Panc1 (cell line): ENCODE results near the gene ARHGAP6. TPM values are rescaled to one million over a fixed set of nuclear protein-coding genes. Genes with fewer than 3 reads are reported as not detected.

Experiments used
- ATAC-seq: fragments of 200-7000 bp; cut with Tn5 transposase; 2 replicates; pipeline ENCODE4 v1.9.1; 2020; ENCODE audit warnings: mild to moderate bottlenecking, moderate library complexity
- BruUV-seq: library from RNA; stranded (reverse); fragments of 400-500 nt; replicated peaks from 2 replicates; lab custom pipeline; 2021; lab: Mats Ljungman, UMichigan
- CTCF ChIA-PET: fragments of 300-600 bp; sonication (Branson Sonifier 250); formaldehyde crosslinking; loops from one replicate; lab custom pipeline; 2022; ENCODE audit warnings: antibody characterized with exemption; lab: Charles Lee
- POLR2A ChIA-PET: fragments of 300-600 bp; sonication (Branson Sonifier 250); formaldehyde crosslinking; loops from one replicate; lab custom pipeline; 2022; ENCODE audit warnings: antibody characterized with exemption; lab: Charles Lee
- DNase-seq: peaks from one replicate; pipeline ENCODE4 v3.0.0-alpha.2; 2010; ENCODE audit warnings: low read depth, low spot score
- H3K27ac ChIP-seq: 2 replicates; pipeline ENCODE4 v1.5.1; 2011; ENCODE audit warnings: mild to moderate bottlenecking, low read length, inconsistent platforms
- H3K27me3 ChIP-seq: fragments of 200-500 bp; sonication (Bioruptor generic); 2 replicates; pipeline ENCODE4 v1.6.0; 2014; ENCODE audit warnings: low read length, inconsistent platforms; ENCODE audit not compliant: control insufficient read depth, insufficient read depth
- H3K36me3 ChIP-seq: fragments of 200-500 bp; sonication (Bioruptor generic); 2 replicates; pipeline ENCODE4 v1.5.1; 2014; ENCODE audit warnings: inconsistent platforms, mild to moderate bottlenecking, low read length, moderate library complexity; ENCODE audit not compliant: control insufficient read depth, insufficient read depth
- H3K4me1 ChIP-seq: 2 replicates; pipeline ENCODE4 v1.5.1; 2011; ENCODE audit warnings: inconsistent platforms, mild to moderate bottlenecking, low read length, moderate library complexity; ENCODE audit not compliant: control insufficient read depth, insufficient read depth
- H3K4me3 ChIP-seq, 2 experiments: 2 replicates each; pipeline ENCODE4 v1.5.1; 2011 to 2012; ENCODE audit warnings: low read depth in 2 of 2, low read length in 2 of 2, mild to moderate bottlenecking in 2 of 2, inconsistent platforms in 1 of 2, moderate library complexity in 1 of 2
- H3K9me3 ChIP-seq: fragments of 200-500 bp; sonication (Bioruptor generic); 2 replicates; pipeline ENCODE4 v1.5.1; 2014; ENCODE audit warnings: low read depth, mild to moderate bottlenecking, inconsistent platforms, low read length, moderate library complexity; ENCODE audit not compliant: control insufficient read depth, insufficient read depth
- POLR2AphosphoS5 ChIP-seq: IDR thresholded peaks from 2 replicates; pipeline ENCODE4 v1.6.1; 2012; ENCODE audit warnings: mild to moderate bottlenecking, low read depth, low read length, moderate library complexity
- SIN3A ChIP-seq: IDR thresholded peaks from 2 replicates; pipeline ENCODE4 v1.6.1; 2012; ENCODE audit warnings: low read depth, mild to moderate bottlenecking, low read length, moderate library complexity, borderline replicate concordance; ENCODE audit not compliant: insufficient read depth
- TCF7L2 ChIP-seq: IDR thresholded peaks from 2 replicates; pipeline ENCODE4 v1.6.1; 2011; ENCODE audit warnings: mild to moderate bottlenecking, low read depth, low read length, inconsistent platforms
- in situ Hi-C: cut with HindIII; loops from 2 replicates; pipeline ENCODE4 v1.10.0; 2016; ENCODE audit warnings: low sequenced_read_pairs, low pct_unique_long_range_greater_than_20kb
- intact Hi-C: fragments of 100-400 bp; cut with micrococcal nuclease; formaldehyde crosslinking; loops from one replicate; pipeline ENCODE4 v1.10.0; 2022; ENCODE audit not compliant: unreplicated experiment
- total RNA-seq: library from RNA; stranded (reverse); gene quantifications from one replicate; pipeline ENCODE4 v1.2.1, GENCODE V29; 2021; ENCODE audit not compliant: unreplicated experiment
- TF ChIP-seq, protein P1 (sequence below): fragments of 450-650 bp; IDR thresholded peaks from 2 replicates; pipeline ENCODE4 v1.5.1; 2017; ENCODE audit warnings: mild to moderate bottlenecking
- TF ChIP-seq, protein P2 (sequence below), 2 experiments: IDR thresholded peaks; 2 replicates each; pipeline ENCODE4 v1.6.1; 2011 to 2012; ENCODE audit warnings: low read depth in 2 of 2, control low read depth in 1 of 2, low read length in 1 of 2, mild to moderate bottlenecking in 1 of 2, moderate library complexity in 1 of 2; ENCODE audit not compliant: insufficient read depth in 1 of 2

Gene ARHGAP6
- total RNA-seq, 1 experiment from 2014 or later: 0.13 TPM

DNA sequence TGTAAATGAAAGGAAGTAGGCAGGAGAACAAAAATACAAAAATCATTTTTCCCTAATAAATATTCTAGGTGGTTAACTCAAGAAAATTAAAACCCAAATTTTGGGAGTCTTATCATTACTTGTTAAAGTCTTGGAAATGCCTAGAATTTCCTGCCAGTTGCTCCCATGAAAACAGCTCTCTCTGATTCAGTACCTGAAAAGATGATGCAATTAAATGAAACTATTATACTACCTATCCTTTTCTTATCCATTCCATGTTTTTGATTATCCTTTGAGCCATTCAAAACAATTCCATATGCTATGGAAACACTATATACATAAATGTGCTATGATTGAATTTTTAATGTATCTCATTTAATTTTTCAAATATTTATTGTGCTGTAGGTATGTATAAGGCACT is 423.0 kb downstream of the ARHGAP6 start:
- in situ Hi-C loops (no loop called here), intact Hi-C loops (no loop called here)
- ChIA-PET POLR2A (no interaction called here), CTCF (no interaction called here)
- Histone ChIP-seq H3K4me3 (no peak overlapping the region), H3K27me3 (no peaks in the 10 kb centered on the region), H3K27ac (no peak overlapping the region), H3K4me1 (no peaks in the 10 kb centered on the region), H3K9me3 (no peaks in the 10 kb centered on the region), H3K36me3 (no peaks in the 10 kb centered on the region)
- no peak for ATAC-seq
- BruUV-seq: no TSS peak
- no peak for TF ChIP-seq POLR2AphosphoS5
- TF ChIP-seq, protein P1, sequence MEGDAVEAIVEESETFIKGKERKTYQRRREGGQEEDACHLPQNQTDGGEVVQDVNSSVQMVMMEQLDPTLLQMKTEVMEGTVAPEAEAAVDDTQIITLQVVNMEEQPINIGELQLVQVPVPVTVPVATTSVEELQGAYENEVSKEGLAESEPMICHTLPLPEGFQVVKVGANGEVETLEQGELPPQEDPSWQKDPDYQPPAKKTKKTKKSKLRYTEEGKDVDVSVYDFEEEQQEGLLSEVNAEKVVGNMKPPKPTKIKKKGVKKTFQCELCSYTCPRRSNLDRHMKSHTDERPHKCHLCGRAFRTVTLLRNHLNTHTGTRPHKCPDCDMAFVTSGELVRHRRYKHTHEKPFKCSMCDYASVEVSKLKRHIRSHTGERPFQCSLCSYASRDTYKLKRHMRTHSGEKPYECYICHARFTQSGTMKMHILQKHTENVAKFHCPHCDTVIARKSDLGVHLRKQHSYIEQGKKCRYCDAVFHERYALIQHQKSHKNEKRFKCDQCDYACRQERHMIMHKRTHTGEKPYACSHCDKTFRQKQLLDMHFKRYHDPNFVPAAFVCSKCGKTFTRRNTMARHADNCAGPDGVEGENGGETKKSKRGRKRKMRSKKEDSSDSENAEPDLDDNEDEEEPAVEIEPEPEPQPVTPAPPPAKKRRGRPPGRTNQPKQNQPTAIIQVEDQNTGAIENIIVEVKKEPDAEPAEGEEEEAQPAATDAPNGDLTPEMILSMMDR: no peak
- TF ChIP-seq, protein P2, sequence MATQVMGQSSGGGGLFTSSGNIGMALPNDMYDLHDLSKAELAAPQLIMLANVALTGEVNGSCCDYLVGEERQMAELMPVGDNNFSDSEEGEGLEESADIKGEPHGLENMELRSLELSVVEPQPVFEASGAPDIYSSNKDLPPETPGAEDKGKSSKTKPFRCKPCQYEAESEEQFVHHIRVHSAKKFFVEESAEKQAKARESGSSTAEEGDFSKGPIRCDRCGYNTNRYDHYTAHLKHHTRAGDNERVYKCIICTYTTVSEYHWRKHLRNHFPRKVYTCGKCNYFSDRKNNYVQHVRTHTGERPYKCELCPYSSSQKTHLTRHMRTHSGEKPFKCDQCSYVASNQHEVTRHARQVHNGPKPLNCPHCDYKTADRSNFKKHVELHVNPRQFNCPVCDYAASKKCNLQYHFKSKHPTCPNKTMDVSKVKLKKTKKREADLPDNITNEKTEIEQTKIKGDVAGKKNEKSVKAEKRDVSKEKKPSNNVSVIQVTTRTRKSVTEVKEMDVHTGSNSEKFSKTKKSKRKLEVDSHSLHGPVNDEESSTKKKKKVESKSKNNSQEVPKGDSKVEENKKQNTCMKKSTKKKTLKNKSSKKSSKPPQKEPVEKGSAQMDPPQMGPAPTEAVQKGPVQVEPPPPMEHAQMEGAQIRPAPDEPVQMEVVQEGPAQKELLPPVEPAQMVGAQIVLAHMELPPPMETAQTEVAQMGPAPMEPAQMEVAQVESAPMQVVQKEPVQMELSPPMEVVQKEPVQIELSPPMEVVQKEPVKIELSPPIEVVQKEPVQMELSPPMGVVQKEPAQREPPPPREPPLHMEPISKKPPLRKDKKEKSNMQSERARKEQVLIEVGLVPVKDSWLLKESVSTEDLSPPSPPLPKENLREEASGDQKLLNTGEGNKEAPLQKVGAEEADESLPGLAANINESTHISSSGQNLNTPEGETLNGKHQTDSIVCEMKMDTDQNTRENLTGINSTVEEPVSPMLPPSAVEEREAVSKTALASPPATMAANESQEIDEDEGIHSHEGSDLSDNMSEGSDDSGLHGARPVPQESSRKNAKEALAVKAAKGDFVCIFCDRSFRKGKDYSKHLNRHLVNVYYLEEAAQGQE (IDR thresholded peaks at IDR 0.05; ENCODE audit: insufficient read depth in 1 of 2, low read depth in 2 of 2, low read length in 1 of 2): no peak
- no peak for TF ChIP-seq SIN3A
- no peak for TF ChIP-seq TCF7L2
- DNase-seq: no peak

DNA sequence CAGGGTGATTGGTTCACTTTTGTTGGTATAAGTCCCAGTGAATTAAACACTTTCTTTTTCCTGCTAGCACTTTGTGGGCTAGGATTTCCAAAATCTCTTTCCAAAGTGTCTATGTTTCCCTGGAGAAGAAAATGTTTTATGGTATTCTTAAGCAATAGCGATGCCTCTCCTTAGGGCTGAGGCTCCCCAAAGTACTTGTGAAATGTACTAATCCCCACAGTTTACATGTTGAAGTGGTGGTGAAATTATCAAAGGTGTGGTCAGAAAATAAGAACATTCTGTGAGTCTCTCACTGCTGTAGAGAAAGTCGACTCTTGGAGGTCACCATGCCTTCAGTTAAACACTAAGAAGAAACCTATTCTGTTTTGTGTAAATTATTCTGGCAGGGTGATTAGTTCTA is 424.0 kb downstream of the ARHGAP6 start:
- TF ChIP-seq, protein P1: no peak
- TF ChIP-seq POLR2AphosphoS5 (no peak), SIN3A (no peak), TCF7L2 (no peak)
- TF ChIP-seq, protein P2 (IDR thresholded peaks at IDR 0.05; ENCODE audit: insufficient read depth in 1 of 2, low read depth in 2 of 2, low read length in 1 of 2): no peak
- ATAC-seq: no peak
- in situ Hi-C loops: no loop called here
- no TSS peak for BruUV-seq
- Histone ChIP-seq H3K27ac (no peak overlapping the region), H3K27me3 (no peaks in the 10 kb centered on the region), H3K4me1 (no peaks in the 10 kb centered on the region), H3K9me3 (no peaks in the 10 kb centered on the region), H3K36me3 (no peaks in the 10 kb centered on the region), H3K4me3 (no peak overlapping the region)
- POLR2A ChIA-PET: no interaction called here
- intact Hi-C loops: no loop called here
- no peak for DNase-seq
- CTCF ChIA-PET: no interaction called here
